ENCODE data around the gene RRAS2. TPM values are rescaled to one million over a fixed set of nuclear protein-coding genes. Genes with fewer than 3 reads are reported as not detected.

The RRAS2 gene
- total RNA-seq, 1 donor from 2014 or later = 45.3 TPM

- no peaks in the 10 kb centered on the region for H3K27me3 ChIP-seq (ENCODE audit: low read depth)
- peaks cover 51% of the 10 kb centered on the region for H3K4me1 ChIP-seq
- TF ChIP-seq, protein P1, sequence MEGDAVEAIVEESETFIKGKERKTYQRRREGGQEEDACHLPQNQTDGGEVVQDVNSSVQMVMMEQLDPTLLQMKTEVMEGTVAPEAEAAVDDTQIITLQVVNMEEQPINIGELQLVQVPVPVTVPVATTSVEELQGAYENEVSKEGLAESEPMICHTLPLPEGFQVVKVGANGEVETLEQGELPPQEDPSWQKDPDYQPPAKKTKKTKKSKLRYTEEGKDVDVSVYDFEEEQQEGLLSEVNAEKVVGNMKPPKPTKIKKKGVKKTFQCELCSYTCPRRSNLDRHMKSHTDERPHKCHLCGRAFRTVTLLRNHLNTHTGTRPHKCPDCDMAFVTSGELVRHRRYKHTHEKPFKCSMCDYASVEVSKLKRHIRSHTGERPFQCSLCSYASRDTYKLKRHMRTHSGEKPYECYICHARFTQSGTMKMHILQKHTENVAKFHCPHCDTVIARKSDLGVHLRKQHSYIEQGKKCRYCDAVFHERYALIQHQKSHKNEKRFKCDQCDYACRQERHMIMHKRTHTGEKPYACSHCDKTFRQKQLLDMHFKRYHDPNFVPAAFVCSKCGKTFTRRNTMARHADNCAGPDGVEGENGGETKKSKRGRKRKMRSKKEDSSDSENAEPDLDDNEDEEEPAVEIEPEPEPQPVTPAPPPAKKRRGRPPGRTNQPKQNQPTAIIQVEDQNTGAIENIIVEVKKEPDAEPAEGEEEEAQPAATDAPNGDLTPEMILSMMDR (IDR thresholded peaks at IDR 0.05; ENCODE audit: borderline replicate concordance) = no peak
- no peak for DNase-seq
- intact Hi-C loops (cut with micrococcal nuclease) = no loop called here
- H3K36me3 ChIP-seq = no peaks in the 10 kb centered on the region
- H3K27ac ChIP-seq (replicated peaks) = no peak overlapping the region
- H3K9me3 ChIP-seq (replicated peaks) = no peaks in the 10 kb centered on the region
- H3K4me3 ChIP-seq = no peak overlapping the region
These were observed 46.1 kb downstream of the RRAS2 start for GRCh38 chr11:14312736-14313438.

GRCh38 chr11:14310679-14311078 lies 48.3 kb downstream of the RRAS2 start:
- TF ChIP-seq, protein P1 (IDR thresholded peaks at IDR 0.05; ENCODE audit: borderline replicate concordance) = no peak
- DNase-seq = no peak
- no peaks in the 10 kb centered on the region for H3K9me3 ChIP-seq (replicated peaks)
- no peak overlapping the region for H3K27ac ChIP-seq (replicated peaks)
- H3K36me3 ChIP-seq = no peaks in the 10 kb centered on the region
- H3K27me3 ChIP-seq (ENCODE audit: low read depth) = no peaks in the 10 kb centered on the region
- no peak overlapping the region for H3K4me3 ChIP-seq
- H3K4me1 ChIP-seq = peaks cover 51% of the 10 kb centered on the region
- intact Hi-C loops (cut with micrococcal nuclease) = no loop called here

DNA sequence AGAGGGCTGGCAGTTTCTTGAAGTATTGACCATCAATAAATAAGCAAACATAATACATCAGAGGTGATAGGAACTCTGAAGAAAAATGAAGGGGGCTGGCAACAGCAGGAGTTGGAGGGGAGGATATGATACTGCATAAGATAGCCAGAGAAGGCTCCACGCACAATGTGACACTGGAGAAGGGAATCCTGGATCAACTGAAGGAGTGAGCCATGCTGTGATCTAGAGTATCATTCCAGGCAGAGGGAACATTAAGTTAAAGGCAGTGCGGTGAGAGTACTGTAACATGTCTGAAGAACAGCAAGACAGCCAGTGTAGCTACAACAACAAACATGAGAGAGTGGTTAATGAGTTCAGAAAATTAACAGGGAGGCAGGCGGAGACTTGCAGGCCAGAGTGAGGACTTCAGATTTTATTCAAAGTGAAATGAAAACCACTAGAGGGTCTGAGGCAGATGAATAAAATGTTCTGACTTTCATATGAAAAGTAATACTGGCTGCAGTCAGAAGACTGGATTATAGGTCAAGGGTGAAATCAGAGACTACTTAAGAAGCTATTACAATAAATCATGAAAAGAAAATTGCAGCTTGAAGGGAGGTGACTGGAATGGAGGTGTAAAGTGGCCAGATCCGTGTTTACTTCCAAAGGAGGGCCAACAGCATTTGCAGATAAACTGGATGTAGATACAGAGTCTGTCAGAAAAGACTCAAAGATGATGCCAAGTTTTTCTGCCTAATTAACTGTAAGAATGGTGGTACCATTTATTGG lies 49.4 kb downstream of the RRAS2 start:
- no peak for DNase-seq
- H3K9me3 ChIP-seq (replicated peaks) = no peaks in the 10 kb centered on the region
- peaks cover 54% of the 10 kb centered on the region for H3K4me1 ChIP-seq
- H3K4me3 ChIP-seq = no peak overlapping the region
- TF ChIP-seq, protein P1 (IDR thresholded peaks at IDR 0.05; ENCODE audit: borderline replicate concordance) = no peak
- no peak overlapping the region for H3K27ac ChIP-seq (replicated peaks)
- intact Hi-C loops (cut with micrococcal nuclease) = loop anchor here (10.0 kb wide), 1 partner anchor 45 kb away; the partner anchor contains the start of gene RRAS2
- H3K27me3 ChIP-seq (ENCODE audit: low read depth) = no peaks in the 10 kb centered on the region
- no peaks in the 10 kb centered on the region for H3K36me3 ChIP-seq

- H3K36me3 ChIP-seq = no peaks in the 10 kb centered on the region
- H3K4me1 ChIP-seq = peaks cover 58% of the 10 kb centered on the region
- TF ChIP-seq, protein P1 (IDR thresholded peaks at IDR 0.05; ENCODE audit: borderline replicate concordance) = no peak
- no peak overlapping the region for H3K4me3 ChIP-seq
- no peak overlapping the region for H3K27ac ChIP-seq (replicated peaks)
- intact Hi-C loops (cut with micrococcal nuclease) = loop anchor here (10.0 kb wide), 1 partner anchor 46 kb away; the partner anchor contains the start of gene RRAS2
- no peaks in the 10 kb centered on the region for H3K27me3 ChIP-seq (ENCODE audit: low read depth)
- no peaks in the 10 kb centered on the region for H3K9me3 ChIP-seq (replicated peaks)
- no peak for DNase-seq
These were observed 50.0 kb downstream of the RRAS2 start for GRCh38 chr11:14308897-14309387.

DNA sequence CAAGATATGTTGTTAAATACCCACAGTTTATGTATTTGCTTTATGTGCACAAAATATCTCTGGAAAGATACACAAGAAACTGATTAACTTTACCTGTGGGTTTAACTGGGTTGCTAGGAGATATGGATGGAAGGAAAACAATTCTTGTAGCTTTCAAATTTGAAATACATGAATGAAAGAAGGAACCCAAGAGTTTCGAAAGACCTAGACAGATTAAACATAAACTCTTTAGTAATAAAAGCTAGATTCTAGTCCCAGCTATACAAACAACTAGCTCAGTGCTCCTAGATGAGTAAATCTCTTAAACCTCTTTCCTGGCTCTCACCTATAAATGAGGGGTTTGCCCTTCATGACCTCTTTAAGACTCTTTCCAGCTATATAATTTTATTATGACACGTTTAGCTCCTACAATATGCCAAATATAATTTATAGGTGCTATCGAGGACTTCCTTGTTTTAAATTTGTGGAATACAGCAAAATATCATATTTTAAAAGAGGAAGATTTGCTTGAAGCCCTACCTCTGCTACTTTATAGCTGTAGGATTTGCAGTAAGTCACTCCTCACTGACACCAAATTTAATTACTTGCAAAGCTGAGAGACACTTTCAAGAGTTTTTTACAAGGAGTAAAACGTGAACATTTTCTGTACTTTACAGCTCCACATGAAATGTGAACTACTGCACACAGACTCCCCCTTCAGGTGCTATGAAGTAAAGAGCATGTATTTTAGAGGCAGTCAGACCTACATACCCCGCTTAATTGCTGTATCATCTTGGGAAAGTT lies 50.7 kb downstream of the RRAS2 start:
- peaks cover 51% of the 10 kb centered on the region for H3K4me1 ChIP-seq
- DNase-seq = no peak
- H3K36me3 ChIP-seq = no peaks in the 10 kb centered on the region
- intact Hi-C loops (cut with micrococcal nuclease) = loop anchor here (10.0 kb wide), 1 partner anchor 46 kb away; the partner anchor contains the start of gene RRAS2
- H3K27ac ChIP-seq (replicated peaks) = no peak overlapping the region
- TF ChIP-seq, protein P1 (IDR thresholded peaks at IDR 0.05; ENCODE audit: borderline replicate concordance) = peak; percentile 62
- no peak overlapping the region for H3K4me3 ChIP-seq
- no peaks in the 10 kb centered on the region for H3K27me3 ChIP-seq (ENCODE audit: low read depth)
- no peaks in the 10 kb centered on the region for H3K9me3 ChIP-seq (replicated peaks)
